ENCODE data around the gene ZNF391. TPM values are rescaled to one million over a fixed set of nuclear protein-coding genes. Genes with fewer than 3 reads are reported as not detected.

Gene ZNF391
- total and polyA plus RNA-seq, 2 donors (not counting 3 experiments of a cell fraction or from before 2014, with no cell fraction given), result 0.17 to 0.42 TPM

DNA sequence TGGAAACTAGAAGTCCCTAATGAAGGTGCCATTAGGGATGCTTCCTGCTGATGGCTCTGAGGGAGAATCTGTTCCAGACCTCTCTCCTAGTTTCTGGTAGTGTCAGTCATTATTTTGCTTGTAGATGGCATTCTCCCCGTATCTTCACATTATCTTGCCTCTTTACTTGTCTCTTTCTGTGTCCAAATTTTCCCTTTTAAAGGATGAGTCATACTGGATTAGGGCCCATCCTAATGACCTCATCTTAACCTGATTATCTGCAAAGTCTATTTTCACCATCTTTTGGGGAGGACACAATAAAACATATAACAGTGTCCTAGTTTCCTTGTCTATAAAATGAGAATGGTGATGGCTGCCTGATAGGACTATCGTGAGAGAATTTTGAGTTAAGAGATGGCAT, 27.3 kb downstream of the ZNF391 start:
- Histone ChIP-seq H3K27ac (ENCODE audit: insufficient read depth, low read depth, low read length) (no peak overlapping the region), H4K20me1 (replicated peaks; ENCODE audit: control insufficient read depth, extremely low read depth, insufficient read depth, low read length) (no peaks in the 10 kb centered on the region), H3K79me2 (ENCODE audit: control insufficient read depth, insufficient read depth, low read length) (no peaks in the 10 kb centered on the region), H3K4me3 (replicated peaks in 1 of 3; ENCODE audit: insufficient read depth in 1 of 3, low read depth in 1 of 3, low read length in 3 of 3) (no peak overlapping the region), H3K9ac (replicated peaks; ENCODE audit: extremely low read depth, insufficient read depth, low read length) (no peak overlapping the region), H3K4me2 (ENCODE audit: insufficient read depth, low read length) (no peak overlapping the region), H3K36me3 (ENCODE audit: control insufficient read depth in 2 of 2, extremely low read depth in 1 of 2, insufficient read depth in 2 of 2, low read length in 2 of 2) (no peaks in the 10 kb centered on the region), H3K9me3 (replicated peaks; ENCODE audit: control insufficient read depth, insufficient read depth, low read length) (no peaks in the 10 kb centered on the region), H3K27me3 (ENCODE audit: control insufficient read depth in 2 of 2, insufficient read depth in 2 of 2, low read length in 2 of 2) (no peaks in the 10 kb centered on the region), H3K9me1 (replicated peaks; ENCODE audit: control insufficient read depth, extremely low read depth, insufficient read depth, low read length) (no peaks in the 10 kb centered on the region), H2AFZ (ENCODE audit: low read depth, low read length) (no peak overlapping the region), H3K4me1 (ENCODE audit: control insufficient read depth, extremely low read depth, insufficient read depth, low read length) (no peaks in the 10 kb centered on the region)
- POLR2A ChIA-PET, result no interaction called here
- FAIRE-seq, result no peak
- dilution Hi-C loops (cut with MboI; ENCODE audit: extremely low pct_ligation_motif_present, low sequenced_read_pairs) (no loop called here), intact Hi-C loops (cut with micrococcal nuclease) (no loop called here)
- CTCF ChIA-PET, result no interaction called here
- no peak for DNase-seq (ENCODE audit: low read depth, low spot score)
- TF ChIP-seq FOS (IDR thresholded peaks at IDR 0.05; ENCODE audit: borderline replicate concordance, insufficient read depth, low read length), result no peak
- peak; percentile 27 for TF ChIP-seq JUN (IDR thresholded peaks at IDR 0.05; ENCODE audit: borderline replicate concordance, insufficient read depth, insufficient read length, low read depth)
- no peak for TF ChIP-seq EZH2 (IDR thresholded peaks at IDR 0.05; ENCODE audit: borderline replicate concordance, low read depth, low read length, severe bottlenecking)
- no peak for TF ChIP-seq POLR2AphosphoS5 (IDR thresholded peaks at IDR 0.05; ENCODE audit: insufficient read depth, low read depth, low read length)
- no peak for TF ChIP-seq MYC (IDR thresholded peaks at IDR 0.05; ENCODE audit: low read depth, low read length)
- no peak for TF ChIP-seq POLR2A (IDR thresholded peaks at IDR 0.05; ENCODE audit: low read depth, low read length)
- no peak for TF ChIP-seq GATA2 (IDR thresholded peaks at IDR 0.05; ENCODE audit: insufficient read depth, insufficient read length, low read depth, low read length)
- no peak for TF ChIP-seq CTCF (IDR thresholded peaks at IDR 0.05; ENCODE audit: extremely low read depth in 1 of 2, insufficient read depth in 1 of 2, low read depth in 1 of 2, low read length in 2 of 2)
- BruUV-seq (replicated peaks), result no TSS peak
